CD4-positive, alpha-beta T cell treated with Interleukin-6 for 4 hours (primary cell): ENCODE data around the gene PARP14.
A peak's percentile ranks its signal among the peaks of the same experiment; 100 is the strongest.
"Not testable (repeated sequence)": the region's sequence is repeated elsewhere in the genome, so short reads cannot be mapped to it uniquely, and the experiment has no call there.

Source experiments
- DNase-seq: peaks from one replicate; pipeline ENCODE4 v3.0.0-alpha.2; 2020; ENCODE audit warnings: mixed read lengths

PARP14 gene

DNA sequence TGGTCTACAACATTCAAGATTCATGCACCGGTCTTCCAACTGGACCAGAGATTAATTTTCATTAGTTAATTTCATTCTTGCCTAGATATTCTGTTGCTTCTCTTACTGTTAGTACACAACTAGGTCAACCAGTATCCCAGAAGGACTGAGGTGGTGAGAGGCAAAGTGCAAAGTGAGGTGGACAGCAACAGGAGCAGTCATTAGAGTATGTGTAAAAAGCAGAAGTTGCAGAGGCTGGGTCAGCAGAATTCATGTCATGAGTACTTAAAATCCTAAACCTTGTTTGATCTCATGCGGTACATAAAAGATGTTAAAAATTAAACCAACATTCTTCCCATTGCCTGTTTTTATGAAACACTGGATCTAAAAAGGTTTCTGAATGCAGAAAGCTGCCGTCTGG lies 46.7 kb downstream of the PARP14 start:
- DNase-seq, result no peak

DNA sequence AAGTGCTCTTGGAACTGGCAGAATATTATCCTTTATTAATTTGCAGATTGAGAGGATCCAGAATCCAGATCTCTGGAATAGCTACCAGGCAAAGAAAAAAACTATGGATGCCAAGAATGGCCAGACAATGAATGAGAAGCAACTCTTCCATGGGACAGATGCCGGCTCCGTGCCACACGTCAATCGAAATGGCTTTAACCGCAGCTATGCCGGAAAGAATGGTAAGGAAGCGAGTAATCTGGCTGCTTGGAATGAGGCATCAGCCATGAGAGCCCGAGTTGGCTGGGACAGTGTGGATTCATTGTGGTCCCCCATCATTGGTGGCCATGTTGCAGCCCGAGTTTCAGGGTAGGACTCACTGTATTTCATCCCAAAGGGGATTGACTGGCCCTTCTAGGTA lies 47.1 kb downstream of the PARP14 start:
- no peak for DNase-seq

GRCh38 chr3:122728186-122728585 lies 47.5 kb downstream of the PARP14 start:
- no peak for DNase-seq

DNA sequence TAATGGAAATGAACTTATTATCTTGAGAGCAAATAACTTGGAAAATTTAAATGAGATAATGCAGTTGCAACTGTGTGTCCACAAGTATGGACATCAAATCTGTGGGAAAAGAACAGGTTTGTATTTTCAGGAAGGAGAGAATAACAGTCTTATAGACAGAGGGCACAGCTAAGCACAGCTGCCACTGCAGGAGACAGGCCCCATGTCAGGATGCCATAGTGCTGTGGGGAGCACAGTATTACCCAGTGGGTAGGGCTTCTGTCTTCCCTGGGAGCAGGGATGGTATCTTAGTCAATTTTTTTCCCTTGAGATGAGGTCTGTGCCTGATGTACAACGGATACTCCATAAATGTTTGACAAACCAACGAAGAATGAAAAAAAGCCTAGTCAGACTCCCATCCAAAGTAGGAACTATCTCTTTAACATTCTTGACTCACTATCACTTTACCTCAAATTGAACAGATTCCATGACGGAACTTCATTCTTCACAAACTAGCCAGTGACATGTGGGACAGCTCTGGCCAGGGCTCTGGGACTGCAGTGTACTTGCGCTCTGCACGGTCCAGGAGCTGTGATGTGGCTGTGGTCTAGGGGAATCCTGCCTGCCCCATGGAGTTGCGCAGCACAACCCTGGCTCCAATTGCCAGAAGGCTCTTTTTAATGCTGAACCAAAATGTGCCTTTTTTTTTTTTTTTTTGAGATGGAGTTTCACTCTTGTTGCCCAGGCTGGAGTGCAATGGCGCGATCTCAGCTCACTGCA lies 48.3 kb downstream of the PARP14 start:
- no peak for DNase-seq

GRCh38 chr3:122730240-122730639 lies 49.6 kb downstream of the PARP14 start:
- no peak for DNase-seq

GRCh38 chr3:122732682-122733525 lies 52.3 kb downstream of the PARP14 start:
- DNase-seq, result not testable (repeated sequence)

DNA sequence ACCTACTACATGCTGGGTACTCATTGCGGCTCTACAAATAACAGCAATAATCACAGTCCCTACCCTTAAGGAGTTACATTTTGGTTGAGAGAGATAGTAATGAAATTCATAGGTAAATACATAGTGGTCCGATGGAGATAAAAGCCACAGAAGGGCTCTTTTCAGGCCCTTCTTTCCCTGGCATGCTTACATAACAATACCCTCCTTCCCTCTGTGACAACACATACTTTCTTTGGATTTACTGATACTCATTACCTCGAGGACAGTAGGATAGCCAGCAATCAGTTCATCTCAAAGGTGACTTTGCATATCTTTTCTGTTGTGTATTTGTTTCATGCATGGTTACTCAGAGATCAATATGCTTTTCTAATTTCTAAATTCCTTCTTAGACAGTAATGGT lies 58.5 kb downstream of the PARP14 start:
- DNase-seq, result no peak

GRCh38 chr3:122742234-122742633 lies 61.6 kb downstream of the PARP14 start:
- no peak for DNase-seq

DNA sequence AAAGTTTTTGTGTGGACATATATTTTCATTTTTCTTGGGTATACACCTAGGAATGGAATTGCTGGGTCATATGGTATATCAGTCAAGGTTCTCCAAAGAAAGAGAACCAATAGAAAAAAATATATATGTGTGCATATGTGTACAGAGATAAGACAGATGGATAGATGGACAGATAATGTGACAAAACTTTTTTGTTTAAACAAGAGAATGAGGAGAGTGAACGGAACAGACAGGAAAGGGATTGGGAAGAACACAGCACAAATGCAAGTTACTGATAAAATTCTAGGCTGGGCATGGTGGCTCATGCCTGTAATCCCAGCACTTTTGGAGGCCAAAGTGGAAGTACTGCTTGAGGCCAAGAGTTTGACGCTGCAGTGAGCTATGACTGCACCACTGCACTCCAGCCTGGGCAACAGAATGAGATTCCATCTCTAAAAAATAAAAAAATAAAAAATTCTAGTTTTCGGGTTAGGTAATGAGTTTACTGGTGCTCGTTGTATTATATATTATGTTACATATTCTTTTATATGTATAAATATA lies 63.0 kb downstream of the PARP14 start:
- DNase-seq, result no peak

- no peak for DNase-seq
Observed at GRCh38 chr3:122745369-122746021, 64.9 kb downstream of the PARP14 start.

- not testable (repeated sequence) for DNase-seq
Observed at GRCh38 chr3:122747295-122747694, 66.7 kb downstream of the PARP14 start.

- no peak for DNase-seq
Observed at GRCh38 chr3:122748347-122748746, 67.7 kb downstream of the PARP14 start.

GRCh38 chr3:122754929-122755328 lies 74.3 kb downstream of the PARP14 start:
- peak; percentile 13 for DNase-seq

GRCh38 chr3:122755491-122755890 lies 74.9 kb downstream of the PARP14 start:
- DNase-seq, result no peak

DNA sequence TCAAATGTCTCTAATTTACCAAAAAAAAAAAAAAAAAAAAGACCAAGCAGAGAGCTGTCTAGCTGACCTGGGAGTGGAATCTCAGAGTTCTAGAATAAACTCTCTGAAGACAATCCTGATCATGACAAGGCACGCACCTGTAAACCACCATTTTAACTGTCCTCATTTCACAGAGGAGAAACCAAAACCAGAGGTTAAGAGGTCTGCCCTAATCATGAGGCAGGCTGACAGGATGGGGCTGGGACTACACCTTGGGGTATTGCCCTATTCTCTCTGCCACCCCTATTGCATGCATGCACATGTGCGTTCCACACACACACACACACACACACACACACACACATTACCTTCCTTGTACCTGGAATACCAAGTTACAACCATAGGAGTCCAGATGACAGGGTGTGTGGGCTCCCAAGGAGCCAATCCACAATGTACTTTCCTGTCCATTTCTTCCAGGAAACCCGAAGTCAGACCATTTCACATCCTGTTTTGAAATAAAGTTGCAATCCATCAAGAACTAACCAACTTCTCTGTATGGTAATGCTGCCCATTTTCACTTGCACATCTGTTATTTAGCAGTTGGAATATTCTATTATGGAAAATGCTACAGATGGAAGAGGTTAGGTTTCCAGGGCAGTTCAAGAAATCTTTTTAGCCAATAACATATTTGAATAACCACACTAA lies 78.4 kb downstream of the PARP14 start:
- no peak for DNase-seq

- no peak for DNase-seq
Observed at GRCh38 chr3:122760453-122761271, 80.0 kb downstream of the PARP14 start.

DNA sequence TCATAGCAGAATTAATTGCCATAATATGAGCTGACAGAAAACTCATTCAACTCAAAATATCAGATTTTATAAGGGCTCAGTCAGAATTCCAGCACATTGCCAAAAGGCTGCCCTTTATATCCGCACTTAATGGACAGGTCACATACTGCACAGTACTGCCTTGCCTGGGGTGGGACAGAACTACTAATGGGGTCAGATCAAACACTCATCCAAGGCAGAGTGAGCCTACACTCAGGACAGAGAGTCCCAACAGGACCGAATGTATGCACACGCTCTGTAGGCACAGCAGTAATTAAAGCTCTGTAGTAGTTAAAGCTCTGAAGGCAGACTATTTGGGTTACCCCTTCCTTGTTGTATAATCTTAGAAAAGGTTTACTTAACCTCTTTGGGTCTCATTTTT lies 85.8 kb downstream of the PARP14 start:
- DNase-seq, result no peak

- no peak for DNase-seq
Observed at GRCh38 chr3:122767540-122768372, 87.1 kb downstream of the PARP14 start.

DNA sequence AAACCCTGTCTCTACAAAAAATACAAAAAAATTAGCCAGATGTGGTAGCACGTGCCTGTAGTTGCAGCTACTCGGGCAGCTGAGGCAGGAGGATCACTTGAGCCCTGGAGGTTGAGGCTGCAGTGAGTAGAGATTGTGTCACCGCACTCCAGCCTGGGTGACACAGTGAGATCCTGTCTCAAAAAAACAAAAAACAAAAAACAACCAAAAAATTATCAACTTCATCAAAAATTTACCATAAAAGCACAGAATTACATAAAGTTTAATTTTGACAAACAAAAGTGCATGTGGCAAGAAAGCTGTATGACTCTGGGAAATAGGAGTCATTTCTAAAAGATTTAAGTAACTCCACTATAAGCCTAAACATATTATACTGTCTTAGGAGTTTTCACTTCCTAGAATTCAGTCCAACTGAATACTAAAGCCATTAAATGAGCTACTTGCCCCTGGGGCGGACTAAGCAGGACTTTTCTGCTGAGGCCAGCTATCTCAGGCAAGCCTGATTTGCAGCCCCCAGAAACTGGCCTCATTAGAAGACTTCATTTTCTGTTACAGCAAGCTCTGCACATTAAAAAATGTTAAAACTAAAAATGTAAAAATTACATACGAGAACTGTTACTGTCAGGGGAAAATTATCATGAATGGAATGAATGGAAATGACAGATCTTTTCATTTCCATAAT lies 90.0 kb downstream of the PARP14 start:
- DNase-seq, result no peak

GRCh38 chr3:122772827-122773226 lies 92.2 kb downstream of the PARP14 start:
- DNase-seq, result no peak
